CD14-positive monocyte (primary cell): ENCODE measurements around the gene S100A16. TPM values are rescaled to one million over a fixed set of nuclear protein-coding genes. Genes with fewer than 3 reads are reported as not detected.

Experiments used
- DNase-seq, 3 donors: peaks; one replicate each; pipeline ENCODE4 v3.0.0-alpha.2; 2011 to 2022
- H2AFZ ChIP-seq: 2 replicates; pipeline ENCODE4 v1.6.0; 2012; ENCODE audit warnings: mild to moderate bottlenecking, low read depth, low read length, inconsistent platforms; ENCODE audit not compliant: insufficient read depth, poor library complexity, severe bottlenecking
- H3K27ac ChIP-seq, 2 donors: 1 replicate in 1 of 2; 2 replicates in 1 of 2; pipeline ENCODE4 v1.5.1; 2012 to 2013; ENCODE audit warnings: low read length in 2 of 2, control low read depth in 1 of 2, inconsistent platforms in 1 of 2, low read depth in 1 of 2, mild to moderate bottlenecking in 1 of 2
- H3K27me3 ChIP-seq, 2 donors: one replicate each; pipeline versions ENCODE4 v1.6.0 to v1.6.1; 2011 to 2013; ENCODE audit warnings: low read length in 2 of 2; ENCODE audit not compliant: control insufficient read depth in 2 of 2, insufficient read depth in 2 of 2
- H3K36me3 ChIP-seq, 2 donors: replicated peaks in 1 of 2; 1 replicate in 1 of 2; 2 replicates in 1 of 2; pipeline versions ENCODE4 v1.5.1 to v1.6.1; 2012 to 2013; ENCODE audit warnings: low read length in 2 of 2, control low read depth in 1 of 2, inconsistent platforms in 1 of 2, mild to moderate bottlenecking in 1 of 2; ENCODE audit not compliant: insufficient read depth in 2 of 2, control insufficient read depth in 1 of 2
- H3K4me1 ChIP-seq, 2 donors: 1 replicate in 1 of 2; 2 replicates in 1 of 2; pipeline versions ENCODE4 v1.5.1 to v1.6.1; 2012 to 2013; ENCODE audit warnings: low read length in 2 of 2, control low read depth in 1 of 2, inconsistent platforms in 1 of 2, mild to moderate bottlenecking in 1 of 2, moderate library complexity in 1 of 2; ENCODE audit not compliant: insufficient read depth in 2 of 2, control insufficient read depth in 1 of 2
- H3K4me2 ChIP-seq: replicated peaks from 2 replicates; pipeline ENCODE3; 2012; ENCODE audit warnings: low read length, moderate library complexity, mild to moderate bottlenecking; ENCODE audit not compliant: poor library complexity, severe bottlenecking; ENCODE audit errors: extremely low read depth
- H3K4me3 ChIP-seq, 3 experiments: fragments of 200-600 bp in 1 of 3; sonication (generic) in 1 of 3; replicated peaks in 1 of 3; 1 replicate in 2 of 3; 2 replicates in 1 of 3; pipeline ENCODE4 v1.5.1; 2011 to 2013; ENCODE audit warnings: low read length in 3 of 3, mild to moderate bottlenecking in 3 of 3, control low read depth in 2 of 3, low read depth in 2 of 3, inconsistent platforms in 1 of 3, moderate library complexity in 1 of 3
- H3K79me2 ChIP-seq: 2 replicates; pipeline ENCODE4 v1.6.0; 2012; ENCODE audit warnings: mild to moderate bottlenecking, control low read depth, inconsistent platforms, low read length, moderate library complexity; ENCODE audit not compliant: insufficient read depth
- H3K9ac ChIP-seq: 2 replicates; pipeline ENCODE4 v1.6.0; 2017; ENCODE audit warnings: low read length, mild to moderate bottlenecking; ENCODE audit not compliant: insufficient read depth, poor library complexity, severe bottlenecking
- H3K9me3 ChIP-seq, 2 donors: replicated peaks in 1 of 2; 1 replicate in 1 of 2; 2 replicates in 1 of 2; pipeline versions ENCODE4 v1.5.1 to v1.6.1; 2012 to 2013; ENCODE audit warnings: low read length in 2 of 2, control low read depth in 1 of 2; ENCODE audit not compliant: control insufficient read depth in 1 of 2, insufficient read depth in 1 of 2
- H4K20me1 ChIP-seq: 2 replicates; pipeline ENCODE4 v1.6.0; 2012; ENCODE audit warnings: mild to moderate bottlenecking, low read length, control low read depth, moderate library complexity; ENCODE audit not compliant: insufficient read depth
- H3K27ac Mint-ChIP-seq, 7 donors: one replicate each; pipeline ENCODE4 v1.8.0; 2020; ENCODE audit warnings: mild to moderate bottlenecking in 7 of 7, mixed read lengths in 7 of 7, moderate library complexity in 6 of 7, inconsistent platforms in 2 of 7
- H3K27me3 Mint-ChIP-seq, 3 donors: one replicate each; pipeline ENCODE4 v1.8.0; 2021 to 2022; ENCODE audit warnings: low read depth in 3 of 3, mild to moderate bottlenecking in 3 of 3, mixed read lengths in 3 of 3, moderate library complexity in 3 of 3, inconsistent platforms in 1 of 3
- H3K36me3 Mint-ChIP-seq, 2 donors: one replicate each; pipeline ENCODE4 v1.8.0; 2020; ENCODE audit warnings: mixed read lengths in 2 of 2, inconsistent platforms in 1 of 2, mild to moderate bottlenecking in 1 of 2
- H3K4me1 Mint-ChIP-seq: one replicate; pipeline ENCODE4 v1.8.0; 2020; ENCODE audit warnings: mild to moderate bottlenecking, mixed read lengths
- H3K4me3 Mint-ChIP-seq, 2 donors: one replicate each; pipeline ENCODE4 v1.8.0; 2020; ENCODE audit warnings: mild to moderate bottlenecking in 2 of 2, mixed read lengths in 2 of 2, moderate library complexity in 1 of 2
- H3K9me3 Mint-ChIP-seq, 7 donors: one replicate each; pipeline ENCODE4 v1.8.0; 2020 to 2022; ENCODE audit warnings: mixed read lengths in 7 of 7, mild to moderate bottlenecking in 6 of 7, moderate library complexity in 6 of 7, inconsistent platforms in 2 of 7
- WGBS: methylation state at CpG from one replicate; pipeline ENCODE4 v1.1.5; 2013; ENCODE audit warnings: missing lambda C conversion rate; ENCODE audit not compliant: insufficient coverage; 5-methylcytosine and 5-hydroxymethylcytosine counted together
- intact Hi-C, 2 donors: fragments of 100-400 bp; cut with micrococcal nuclease; formaldehyde crosslinking; loops; one replicate each; pipeline versions ENCODE4 v1.15.0 to v1.15.1; 2023
- polyA plus RNA-seq, 3 donors: library from polyadenylated mRNA; depleted of rRNA in 1 of 3; unstranded in 2 of 3; stranded (reverse) in 1 of 3; fragments of 300-500 nt in 2 of 3; fragments of >200 nt in 1 of 3; fragmentation: Illumina TruSeq in 2 of 3; gene quantifications; 1 replicate in 2 of 3; 2 replicates in 1 of 3; pipeline ENCODE4 v1.2.3, GENCODE V29; 2012 to 2021
- TF ChIP-seq, protein P1 (sequence below): fragments of 200-600 bp; IDR thresholded peaks from one replicate; pipeline ENCODE4 v1.8.0; 2022; ENCODE audit warnings: antibody characterized with exemption, mild to moderate bottlenecking

S100A16 gene
- polyA plus RNA-seq, 3 donors: not detected

DNA sequence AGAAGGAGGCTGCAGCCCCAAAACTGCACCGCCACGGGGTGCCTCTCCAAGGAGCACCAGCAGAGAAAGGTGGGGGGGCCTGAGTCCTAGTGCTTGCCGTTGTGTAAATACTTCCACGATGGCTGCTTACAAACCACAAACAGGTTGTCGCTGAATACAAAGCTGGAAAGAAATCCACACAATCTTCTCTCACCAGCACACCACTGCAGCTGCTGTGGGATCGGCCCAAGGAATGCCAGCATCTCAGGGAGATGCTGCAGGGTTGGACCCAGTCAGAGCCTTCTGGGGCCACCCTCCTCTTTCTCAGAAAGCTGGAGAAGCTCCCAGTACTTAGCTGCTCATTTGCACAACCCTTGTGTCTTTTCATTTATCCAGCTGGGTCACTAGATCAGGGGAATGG, 6.2 kb upstream of the S100A16 start:
- H3K4me3 Mint-ChIP-seq: no peak overlapping the region
- Histone ChIP-seq H3K9me3 (peaks cover 0 to 4% of the 10 kb centered on the region in 2 donors), H3K27me3 (no peaks in the 10 kb centered on the region), H3K4me1 (peaks cover 34 to 39% of the 10 kb centered on the region in 2 donors), H3K79me2 (no peaks in the 10 kb centered on the region), H3K9ac (no peak overlapping the region), H3K27ac (no peak overlapping the region), H2AFZ (no peak overlapping the region), H3K4me2 (no peak overlapping the region), H3K36me3 (no peaks in the 10 kb centered on the region), H4K20me1 (no peaks in the 10 kb centered on the region), H3K4me3 (no peak overlapping the region)
- H3K4me1 Mint-ChIP-seq: peaks cover 31% of the 10 kb centered on the region
- intact Hi-C loops: loop anchor here in 1 of 2 donors (5.0 kb wide), 1 partner anchor 107 kb away; no protein-coding TSS in a partner anchor
- H3K9me3 Mint-ChIP-seq: peaks cover 0 to 9% (median 4%) of the 10 kb centered on the region in 7 donors
- TF ChIP-seq, protein P1, sequence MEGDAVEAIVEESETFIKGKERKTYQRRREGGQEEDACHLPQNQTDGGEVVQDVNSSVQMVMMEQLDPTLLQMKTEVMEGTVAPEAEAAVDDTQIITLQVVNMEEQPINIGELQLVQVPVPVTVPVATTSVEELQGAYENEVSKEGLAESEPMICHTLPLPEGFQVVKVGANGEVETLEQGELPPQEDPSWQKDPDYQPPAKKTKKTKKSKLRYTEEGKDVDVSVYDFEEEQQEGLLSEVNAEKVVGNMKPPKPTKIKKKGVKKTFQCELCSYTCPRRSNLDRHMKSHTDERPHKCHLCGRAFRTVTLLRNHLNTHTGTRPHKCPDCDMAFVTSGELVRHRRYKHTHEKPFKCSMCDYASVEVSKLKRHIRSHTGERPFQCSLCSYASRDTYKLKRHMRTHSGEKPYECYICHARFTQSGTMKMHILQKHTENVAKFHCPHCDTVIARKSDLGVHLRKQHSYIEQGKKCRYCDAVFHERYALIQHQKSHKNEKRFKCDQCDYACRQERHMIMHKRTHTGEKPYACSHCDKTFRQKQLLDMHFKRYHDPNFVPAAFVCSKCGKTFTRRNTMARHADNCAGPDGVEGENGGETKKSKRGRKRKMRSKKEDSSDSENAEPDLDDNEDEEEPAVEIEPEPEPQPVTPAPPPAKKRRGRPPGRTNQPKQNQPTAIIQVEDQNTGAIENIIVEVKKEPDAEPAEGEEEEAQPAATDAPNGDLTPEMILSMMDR: no peak
- no peak overlapping the region for H3K27ac Mint-ChIP-seq
- peaks cover 0 to 2% (median 0%) of the 10 kb centered on the region in 3 donors for H3K27me3 Mint-ChIP-seq
- 91% methylated on average over 6 of the region's 6 CpGs for WGBS
- peaks cover 0 to 6% of the 10 kb centered on the region in 2 donors for H3K36me3 Mint-ChIP-seq
- DNase-seq: no peak

- Histone ChIP-seq H3K9ac (no peak overlapping the region), H2AFZ (peak overlapping the region; percentile 62), H3K4me3 (no peak overlapping the region), H3K36me3 (no peaks in the 10 kb centered on the region), H3K9me3 (peaks cover 0 to 4% of the 10 kb centered on the region in 2 donors), H3K27ac (no peak overlapping the region), H3K4me1 (peaks cover 19 to 23% of the 10 kb centered on the region in 2 donors), H3K4me2 (no peak overlapping the region), H4K20me1 (no peaks in the 10 kb centered on the region), H3K79me2 (no peaks in the 10 kb centered on the region), H3K27me3 (no peaks in the 10 kb centered on the region)
- Mint-ChIP-seq H3K4me1 (peaks cover 16% of the 10 kb centered on the region), H3K27me3 (peaks cover 0 to 2% (median 0%) of the 10 kb centered on the region in 3 donors), H3K36me3 (peaks cover 0 to 6% of the 10 kb centered on the region in 2 donors), H3K27ac (peak overlapping the region in 2 of 7 donors; percentile 30 to 42), H3K9me3 (peaks cover 0 to 9% (median 4%) of the 10 kb centered on the region in 7 donors), H3K4me3 (no peak overlapping the region)
- WGBS: no CpG with 5 or more reads among the region's 6 CpGs
- TF ChIP-seq, protein P1: no peak
- intact Hi-C loops: loop anchor here in 1 of 2 donors (5.0 kb wide), 1 partner anchor 105 kb away; no protein-coding TSS in a partner anchor
- DNase-seq: peak; percentile 62 to 73 (median 70)
Measured at GRCh38 chr1:153617663-153618062, 4.7 kb upstream of the S100A16 start.
